GM12892 (cell line): ENCODE results near the gene MXD4.

ENCODE experiments used
- DNase-seq: peaks from one replicate; pipeline ENCODE4 v3.0.0; 2011; ENCODE audit not compliant: insufficient read length
- FAIRE-seq: peaks from 2 replicates; lab custom pipeline; 2011; peaks lifted over from hg19 to GRCh38; lab: Jason Lieb, UNC
- POLR2A ChIP-seq: IDR thresholded peaks from 2 replicates; pipeline ENCODE4 v1.6.1; 2011; ENCODE audit warnings: low read depth, low read length, control low read depth
- POLR2AphosphoS5 ChIP-seq: IDR thresholded peaks from 2 replicates; pipeline ENCODE4 v1.6.1; 2011; ENCODE audit warnings: low read depth, low read length, control low read depth
- TAF1 ChIP-seq: IDR thresholded peaks from 2 replicates; pipeline ENCODE4 v1.6.1; 2011; ENCODE audit warnings: low read depth, mild to moderate bottlenecking, control low read depth, low read length, borderline replicate concordance

The MXD4 gene

DNA sequence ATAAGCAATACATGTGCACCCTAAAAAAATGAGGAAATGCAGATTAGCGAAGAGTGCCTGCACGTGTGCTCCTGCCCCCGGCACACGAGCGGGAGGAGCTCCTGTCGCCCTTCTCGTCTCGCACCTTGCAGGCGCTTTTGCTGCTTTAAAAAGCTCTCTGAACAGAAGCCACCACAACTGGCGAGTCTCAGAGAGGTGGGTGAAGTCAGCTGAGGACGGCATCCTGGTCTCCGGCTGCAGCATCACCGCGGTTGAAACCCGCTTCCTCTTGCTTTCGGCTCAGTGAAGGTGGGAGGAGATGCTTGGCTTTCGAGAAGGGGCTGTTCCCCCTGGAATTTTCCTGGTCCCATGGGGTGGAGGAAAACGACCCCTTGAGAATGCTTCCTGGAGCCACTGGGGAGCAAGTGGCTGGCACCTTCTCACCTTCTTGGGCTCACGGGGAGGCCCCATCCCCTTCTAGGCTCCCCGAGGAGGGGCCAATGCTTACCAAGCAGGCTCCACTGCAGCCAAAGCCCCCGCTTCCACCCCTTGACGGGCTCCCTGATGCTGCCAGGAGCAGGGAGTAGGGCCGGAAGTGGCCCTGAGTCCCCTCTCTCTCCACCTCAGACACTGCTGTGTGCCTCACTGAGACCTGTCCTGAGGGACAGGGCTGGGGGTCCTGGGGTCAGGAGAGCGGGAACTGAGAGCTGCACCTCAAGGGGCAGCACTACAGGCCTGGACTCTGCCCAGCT lies 29.2 kb upstream of the MXD4 start:
- TF ChIP-seq TAF1: no peak
- TF ChIP-seq POLR2AphosphoS5: no peak
- TF ChIP-seq POLR2A: no peak
- DNase-seq: peak; percentile 27
- FAIRE-seq: no peak

DNA sequence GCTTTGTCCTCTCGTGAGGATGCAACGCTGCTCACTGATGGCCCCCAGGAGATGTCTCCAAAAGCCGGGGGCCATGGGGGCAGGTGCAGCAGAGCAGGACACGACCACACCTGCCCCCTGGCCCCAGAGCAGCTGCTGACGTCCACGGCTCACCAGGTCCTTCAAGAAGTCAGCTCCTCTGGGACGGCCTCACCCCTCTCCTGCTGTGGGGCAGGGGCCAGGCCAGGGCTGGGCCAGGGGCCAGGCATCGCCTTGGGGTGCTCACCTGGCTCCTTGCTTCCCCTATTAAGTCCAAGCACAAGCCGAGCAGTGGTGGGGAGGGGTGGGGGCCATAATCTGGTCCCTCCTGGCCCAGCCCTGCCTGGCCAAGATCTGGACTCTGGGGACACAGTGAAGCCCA lies 28.6 kb upstream of the MXD4 start:
- TF ChIP-seq TAF1 (no peak), POLR2AphosphoS5 (no peak), POLR2A (no peak)
- no peak for DNase-seq
- no peak for FAIRE-seq

DNA sequence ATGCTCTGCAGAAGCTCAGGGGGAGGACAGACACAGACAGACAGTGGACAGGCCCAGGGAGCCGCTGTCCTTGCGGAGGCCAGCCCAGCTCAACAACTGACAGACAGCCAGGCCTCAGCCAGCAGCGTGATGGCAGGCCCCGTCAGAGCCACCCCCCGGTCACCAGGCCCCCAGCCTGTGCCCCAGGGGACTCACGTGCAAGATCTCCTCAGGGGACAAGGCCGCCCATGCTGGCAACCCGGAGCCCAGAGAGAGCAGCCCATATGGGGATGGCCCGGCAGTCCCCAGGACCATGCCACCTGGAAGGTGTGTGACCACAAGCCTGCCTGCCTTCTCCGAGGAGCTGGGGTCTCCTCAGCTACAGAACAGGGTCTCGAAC lies 28.0 kb upstream of the MXD4 start:
- no peak for FAIRE-seq
- no peak for DNase-seq
- TF ChIP-seq POLR2AphosphoS5: no peak
- TF ChIP-seq POLR2A: no peak

DNA sequence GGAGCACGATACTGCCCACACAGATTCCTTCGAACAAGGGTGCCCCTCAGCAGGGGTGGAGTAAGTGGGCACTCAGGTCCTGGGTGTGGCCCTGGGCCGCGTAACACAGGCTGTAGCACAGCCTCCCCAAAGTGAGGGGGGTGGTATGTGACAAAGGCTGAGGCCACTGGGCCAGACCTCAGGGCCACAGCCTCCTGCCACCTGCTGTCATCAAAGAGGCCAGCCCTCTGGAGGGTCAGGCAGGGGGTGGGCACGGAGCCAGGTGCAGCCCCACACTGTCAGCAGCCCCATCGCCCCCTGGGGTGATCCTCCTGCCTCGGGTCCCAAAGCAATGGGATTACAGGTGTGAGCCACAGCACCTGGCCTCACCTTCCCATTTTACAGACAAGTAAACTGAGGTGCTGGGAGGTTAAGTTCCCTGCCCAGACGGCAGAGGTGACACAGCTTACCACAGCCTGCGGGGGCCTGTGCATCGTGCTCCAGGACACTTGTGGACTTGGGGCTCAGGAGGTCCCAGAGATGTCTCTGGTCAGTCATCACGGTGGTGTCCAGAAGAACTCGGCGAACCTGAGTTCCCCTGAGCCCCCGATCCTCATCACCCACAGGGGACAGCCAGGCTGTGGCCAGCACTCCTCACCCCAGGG lies 27.5 kb upstream of the MXD4 start:
- no peak for TF ChIP-seq POLR2A
- TF ChIP-seq POLR2AphosphoS5: no peak
- TF ChIP-seq TAF1: no peak
- DNase-seq (no peak), FAIRE-seq (no peak)

DNA sequence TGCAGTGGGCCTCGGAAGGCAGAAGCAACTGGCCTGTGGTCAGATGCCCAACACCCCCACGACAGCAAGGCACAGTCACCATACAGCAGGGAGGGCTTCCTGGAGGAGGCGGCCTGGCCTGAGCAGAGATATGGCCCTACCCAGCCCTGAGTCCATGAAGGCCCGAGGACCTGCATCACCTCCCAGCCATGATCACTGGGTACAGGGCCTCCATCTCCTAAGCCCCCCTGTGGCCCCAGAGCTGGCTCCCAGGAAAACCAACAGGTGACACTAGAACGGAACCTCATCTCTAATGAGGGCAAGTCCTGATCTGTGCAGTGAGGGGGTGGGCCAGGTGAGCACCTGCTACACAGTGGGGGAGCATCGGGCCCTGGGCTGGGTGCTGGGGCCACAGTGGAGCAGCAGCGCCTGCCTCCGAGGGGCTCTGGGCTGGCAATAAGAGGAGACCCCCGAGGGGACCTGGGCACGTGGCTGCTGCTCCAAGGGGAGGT lies 26.2 kb upstream of the MXD4 start:
- no peak for DNase-seq
- no peak for FAIRE-seq
- no peak for TF ChIP-seq POLR2AphosphoS5
- TF ChIP-seq POLR2A: no peak
- no peak for TF ChIP-seq TAF1

DNA sequence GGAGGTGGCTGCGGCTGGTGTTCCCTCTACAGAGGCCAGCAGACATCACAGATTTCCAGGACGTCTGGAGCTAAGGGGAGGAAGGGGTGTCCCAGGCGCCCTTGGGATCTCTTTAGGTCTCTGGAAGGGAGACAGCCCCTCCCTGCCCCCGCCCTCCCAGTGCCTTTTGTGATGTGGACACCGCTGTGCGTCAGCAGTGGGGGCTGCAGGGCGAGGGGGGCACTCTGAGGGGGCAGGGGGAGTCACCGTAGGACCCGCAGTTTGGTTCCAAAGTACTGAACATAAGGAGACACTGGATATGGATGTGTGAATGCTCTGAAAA lies 25.6 kb upstream of the MXD4 start:
- TF ChIP-seq POLR2AphosphoS5 (no peak), TAF1 (no peak), POLR2A (no peak)
- FAIRE-seq (no peak), DNase-seq (no peak)

DNA sequence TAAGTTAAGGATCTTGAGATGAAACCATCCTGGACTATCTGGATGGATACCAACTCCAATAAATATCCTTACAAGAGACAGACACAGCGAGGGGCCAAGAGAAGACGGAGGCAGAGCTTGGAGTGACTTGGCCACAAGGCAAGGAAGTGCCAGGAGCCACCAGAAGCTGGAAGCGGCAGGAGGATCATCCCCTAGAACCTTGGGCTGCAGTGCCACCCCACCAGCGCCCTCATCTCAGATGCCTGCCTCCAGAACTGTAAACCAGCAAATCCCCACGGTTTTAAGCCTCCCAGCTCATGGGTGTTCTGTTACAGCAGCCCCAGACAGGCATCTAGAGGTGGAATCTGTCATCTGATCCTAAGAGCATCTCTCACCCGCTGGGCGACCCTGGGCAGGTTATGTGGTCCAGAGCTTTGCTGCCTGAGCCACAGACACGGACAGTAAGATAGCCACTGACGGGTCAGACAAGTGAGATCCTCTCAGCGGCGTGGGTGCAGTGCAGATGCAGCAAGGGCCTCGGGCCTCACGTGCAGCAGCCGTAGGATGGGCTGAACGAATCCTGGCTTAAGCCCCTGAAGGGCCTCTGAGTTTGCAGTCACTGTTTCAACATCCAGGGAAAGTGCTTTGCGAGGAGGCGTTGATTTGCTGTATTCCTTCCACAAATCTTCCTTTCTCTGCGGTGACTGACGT lies 25.1 kb upstream of the MXD4 start:
- TF ChIP-seq POLR2A (no peak), TAF1 (no peak), POLR2AphosphoS5 (no peak)
- DNase-seq: no peak
- FAIRE-seq: no peak

DNA sequence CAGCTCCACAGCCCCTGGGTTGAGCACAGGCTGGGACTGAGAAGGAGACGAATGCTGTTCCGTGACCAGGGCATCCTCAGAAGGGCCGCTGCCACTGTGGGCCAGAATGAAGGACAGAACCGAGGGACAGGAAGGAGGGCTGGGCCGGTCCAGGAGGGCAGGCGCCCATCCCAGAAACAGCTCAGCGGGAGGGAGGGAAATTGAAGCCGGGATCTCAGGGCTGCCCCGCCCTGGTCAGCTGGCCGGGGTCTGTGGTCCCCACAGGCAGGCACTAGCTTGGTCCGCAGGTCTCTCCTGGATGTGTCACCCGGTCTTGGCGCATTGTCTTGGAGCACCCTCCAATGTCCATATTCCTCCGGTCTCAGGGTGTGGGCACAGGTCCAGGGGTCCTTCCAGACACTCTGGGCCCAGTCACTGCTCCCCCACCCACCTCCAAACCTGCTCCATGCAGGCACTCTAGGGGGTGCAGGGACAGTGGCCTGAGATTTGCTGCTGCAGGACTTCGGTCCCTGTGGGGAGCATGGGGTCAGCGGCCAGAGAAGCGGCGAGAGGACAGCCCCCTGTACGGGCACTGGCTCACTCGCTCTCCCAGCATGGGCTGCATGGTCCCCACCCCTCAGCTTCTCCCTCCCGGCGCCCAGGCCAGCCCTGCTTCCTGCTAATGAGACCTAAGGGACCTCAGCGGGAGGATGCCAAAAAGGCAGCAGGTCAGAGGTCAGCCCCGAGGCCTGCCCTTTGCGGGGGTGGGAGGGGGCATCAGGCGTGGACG lies 23.9 kb upstream of the MXD4 start:
- DNase-seq (no peak), FAIRE-seq (no peak)
- TF ChIP-seq POLR2AphosphoS5 (no peak), POLR2A (no peak), TAF1 (no peak)

DNA sequence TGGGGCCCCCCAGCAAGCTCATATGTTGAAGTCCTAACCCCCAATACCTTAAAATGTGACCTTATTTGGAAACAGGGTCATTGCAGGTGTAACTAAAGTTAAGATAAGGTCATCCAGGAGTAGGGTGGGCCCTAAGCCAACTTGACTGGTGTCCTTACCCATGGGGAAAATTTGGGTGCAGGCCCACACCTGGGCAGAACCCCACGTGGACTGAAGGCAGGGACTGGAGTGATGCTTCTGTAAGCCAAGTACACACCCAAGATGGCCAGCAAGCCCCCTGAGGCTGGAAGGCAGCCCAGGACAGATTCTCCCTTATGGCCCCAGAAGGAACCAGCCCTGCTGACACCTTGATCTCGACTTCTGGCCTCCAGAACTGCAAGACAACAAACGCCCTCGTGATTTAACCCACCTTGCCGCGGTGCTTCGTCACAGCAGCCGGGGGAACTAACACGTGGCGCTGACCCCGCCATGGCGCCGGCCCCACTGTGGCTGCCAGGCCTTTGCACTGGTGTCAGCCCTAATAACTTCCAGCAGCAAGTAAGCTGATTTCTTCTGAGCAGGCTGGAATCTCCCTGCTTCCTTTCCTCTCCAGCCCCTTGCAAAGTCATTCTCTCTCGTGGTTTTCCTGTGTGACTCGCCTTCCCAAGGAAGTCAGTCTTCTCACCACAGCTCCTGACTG lies 23.2 kb upstream of the MXD4 start:
- DNase-seq (no peak), FAIRE-seq (no peak)
- TF ChIP-seq POLR2AphosphoS5 (no peak), POLR2A (no peak), TAF1 (no peak)

DNA sequence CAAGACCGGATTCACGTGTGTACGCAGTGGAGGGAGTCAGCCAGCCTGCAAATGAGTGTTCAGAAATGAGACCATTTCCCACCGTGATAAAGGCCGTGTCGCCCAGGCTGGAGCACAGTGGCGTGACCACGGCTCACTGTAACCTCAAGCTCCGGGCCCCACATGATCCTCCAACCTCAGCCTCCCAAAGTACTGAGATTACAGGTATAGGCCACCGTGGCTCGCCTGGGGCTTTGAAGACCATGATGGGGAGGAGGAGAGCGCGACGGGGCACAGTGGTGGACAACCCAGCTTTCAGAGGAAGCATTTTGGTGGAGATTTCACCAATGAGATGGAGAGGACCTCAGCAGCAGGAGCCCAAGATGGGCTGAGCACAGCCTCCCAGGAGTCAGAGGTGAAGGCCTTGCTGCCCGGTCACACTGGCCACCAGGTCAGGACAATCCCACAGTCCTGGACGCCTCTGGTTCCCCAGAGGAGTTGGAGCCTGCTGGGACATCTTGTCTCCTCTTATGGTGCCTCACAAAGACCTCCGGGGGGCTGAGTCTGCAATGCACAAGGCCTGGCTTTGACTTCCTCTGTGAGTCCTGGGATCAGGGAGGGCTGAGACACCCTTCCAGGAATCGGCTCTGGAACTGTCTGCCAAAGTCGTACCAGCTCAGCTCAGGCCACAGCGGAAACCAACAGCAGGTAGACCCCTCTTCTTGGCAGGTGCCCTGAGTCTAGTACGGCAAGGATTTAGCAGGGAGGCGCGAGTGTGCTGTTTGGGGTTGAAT lies 22.4 kb upstream of the MXD4 start:
- TF ChIP-seq POLR2A (no peak), POLR2AphosphoS5 (no peak), TAF1 (no peak)
- DNase-seq (no peak), FAIRE-seq (no peak)
